ENCODE data around the gene TCF3. TPM values are rescaled to one million over a fixed set of nuclear protein-coding genes. Genes with fewer than 3 reads are reported as not detected.

The TCF3 gene
- total and polyA plus RNA-seq, 2 experiments from 2014 or later = 76.7 to 125 TPM

- H2AFZ ChIP-seq = peak within 1 kb of the TSS; percentile 87
- H3K4me1 ChIP-seq (ENCODE audit: insufficient read depth) = peaks cover 17% of the 10 kb centered on the region
- H3K9me3 ChIP-seq (ENCODE audit: low read depth) = no peaks in the 10 kb centered on the region
- H3K27ac ChIP-seq = peak within 1 kb of the TSS; percentile 83
- under 1% methylated on average over 75 of the region's 79 CpGs for WGBS (ENCODE audit: low lambda C conversion rate, missing lambda C conversion rate)
- TF ChIP-seq EZH2phosphoT487 (IDR thresholded peaks at IDR 0.05; ENCODE audit: low read depth, severe bottlenecking, unreplicated experiment) (no peak), CTCF (IDR thresholded peaks at IDR 0.05; ENCODE audit: poor library complexity) (peak; percentile 77), EZH2 (IDR thresholded peaks at IDR 0.05; ENCODE audit: borderline replicate concordance) (no peak)
- peak within 1 kb of the TSS; percentile 92 for H3K4me3 ChIP-seq
- H3K4me2 ChIP-seq = peak within 1 kb of the TSS; percentile 82
- no peaks in the 10 kb centered on the region for H3K27me3 ChIP-seq
- no peaks in the 10 kb centered on the region for H3K36me3 ChIP-seq (replicated peaks; ENCODE audit: insufficient read depth, low read depth)
- no peaks in the 10 kb centered on the region for H3K9me2 ChIP-seq (replicated peaks; ENCODE audit: insufficient read depth)
- H4K20me1 ChIP-seq (ENCODE audit: insufficient read depth, poor library complexity, severe bottlenecking) = peaks cover 22% of the 10 kb centered on the region
- peaks cover 47% of the 10 kb centered on the region for H3K79me2 ChIP-seq
- peak; percentile 97 for DNase-seq (ENCODE audit: low spot score)
Measured at GRCh38 chr19:1605236-1606137, 46.9 kb downstream of the TCF3 start, which contains the start of gene UQCR11. Gene UQCR11 (minus strand): TSS chr19:1605462. CDS start chr19:1605409, 53 bp downstream.

GRCh38 chr19:1602091-1602707, 50.2 kb downstream of the TCF3 start:
- WGBS (ENCODE audit: low lambda C conversion rate, missing lambda C conversion rate) = 98% methylated on average over 21 of the region's 21 CpGs

GRCh38 chr19:1601613-1602064, 50.8 kb downstream of the TCF3 start:
- Histone ChIP-seq H3K36me3 (replicated peaks; ENCODE audit: insufficient read depth, low read depth) (no peaks in the 10 kb centered on the region), H3K9me3 (ENCODE audit: low read depth) (no peaks in the 10 kb centered on the region), H3K9me2 (replicated peaks; ENCODE audit: insufficient read depth) (no peaks in the 10 kb centered on the region), H2AFZ (no peak overlapping the region), H3K27ac (no peak overlapping the region), H3K4me3 (no peak overlapping the region), H4K20me1 (ENCODE audit: insufficient read depth, poor library complexity, severe bottlenecking) (peaks cover 27% of the 10 kb centered on the region), H3K4me2 (no peak overlapping the region), H3K79me2 (peaks cover 58% of the 10 kb centered on the region), H3K4me1 (ENCODE audit: insufficient read depth) (peaks cover 13% of the 10 kb centered on the region), H3K27me3 (no peaks in the 10 kb centered on the region)
- TF ChIP-seq EZH2 (IDR thresholded peaks at IDR 0.05; ENCODE audit: borderline replicate concordance) (no peak), CTCF (IDR thresholded peaks at IDR 0.05; ENCODE audit: poor library complexity) (no peak), EZH2phosphoT487 (IDR thresholded peaks at IDR 0.05; ENCODE audit: low read depth, severe bottlenecking, unreplicated experiment) (no peak)
- WGBS (ENCODE audit: low lambda C conversion rate, missing lambda C conversion rate) = 96% methylated on average over 13 of the region's 14 CpGs
- DNase-seq (ENCODE audit: low spot score) = no peak

More at GRCh38 chr19:1602091-1602707, 50.2 kb downstream of the TCF3 start:
- no peak for DNase-seq (ENCODE audit: low spot score)
- TF ChIP-seq EZH2 (IDR thresholded peaks at IDR 0.05; ENCODE audit: borderline replicate concordance) (no peak), CTCF (IDR thresholded peaks at IDR 0.05; ENCODE audit: poor library complexity) (no peak), EZH2phosphoT487 (IDR thresholded peaks at IDR 0.05; ENCODE audit: low read depth, severe bottlenecking, unreplicated experiment) (no peak)
- no peaks in the 10 kb centered on the region for H3K36me3 ChIP-seq (replicated peaks; ENCODE audit: insufficient read depth, low read depth)
- H3K9me2 ChIP-seq (replicated peaks; ENCODE audit: insufficient read depth) = no peaks in the 10 kb centered on the region
- no peak overlapping the region for H3K4me2 ChIP-seq
- H4K20me1 ChIP-seq (ENCODE audit: insufficient read depth, poor library complexity, severe bottlenecking) = peaks cover 27% of the 10 kb centered on the region
- H3K27ac ChIP-seq = no peak overlapping the region
- H3K4me3 ChIP-seq = no peak overlapping the region
- H3K27me3 ChIP-seq = no peaks in the 10 kb centered on the region
- H3K4me1 ChIP-seq (ENCODE audit: insufficient read depth) = peaks cover 17% of the 10 kb centered on the region
- peaks cover 58% of the 10 kb centered on the region for H3K79me2 ChIP-seq
- H3K9me3 ChIP-seq (ENCODE audit: low read depth) = no peaks in the 10 kb centered on the region
- no peak overlapping the region for H2AFZ ChIP-seq

Measured in hepatocyte (in vitro differentiated cells).